ENCODE measurements around the gene PKM. TPM values are rescaled to one million over a fixed set of nuclear protein-coding genes. Genes with fewer than 3 reads are reported as not detected.

The PKM gene
- total and polyA plus RNA-seq, 2 experiments from 2014 or later = 2,427 to 2,534 TPM

GRCh38 chr15:72179950-72180581 lies 50.9 kb downstream of the PKM start:
- TF ChIP-seq EZH2 (IDR thresholded peaks at IDR 0.05; ENCODE audit: insufficient read depth, poor library complexity, severe bottlenecking) (no peak), EZH2phosphoT487 (IDR thresholded peaks at IDR 0.05; ENCODE audit: insufficient read depth, low read depth) (no peak)
- no peak overlapping the region for H3K4me3 ChIP-seq
- no peak overlapping the region for H3K9ac ChIP-seq
- no peaks in the 10 kb centered on the region for H3K9me2 ChIP-seq (ENCODE audit: insufficient read depth)
- no peaks in the 10 kb centered on the region for H3K79me2 ChIP-seq (ENCODE audit: insufficient read depth)
- H4K20me1 ChIP-seq (ENCODE audit: insufficient read depth) = no peaks in the 10 kb centered on the region
- no peak overlapping the region for H3K27ac ChIP-seq
- no peaks in the 10 kb centered on the region for H3F3A ChIP-seq (ENCODE audit: insufficient read depth)
- peaks cover 9% of the 10 kb centered on the region; the same call in 1 of the 2 replicates for H3K4me1 ChIP-seq (ENCODE audit: insufficient read depth)
- 64 to 66% methylated on average over 16 of the region's 16 CpGs for WGBS, 2 experiments (ENCODE audit: low coverage in 1 of 2, low lambda C conversion rate in 2 of 2, missing lambda C conversion rate in 2 of 2)
- in situ Hi-C loops (cut with MboI) = no loop called here
- no peaks in the 10 kb centered on the region for H3K36me3 ChIP-seq (ENCODE audit: low read depth)
- no peak overlapping the region for H2AFZ ChIP-seq
- no peak overlapping the region for H3K4me2 ChIP-seq (ENCODE audit: unreplicated experiment)
- no peak for DNase-seq
- H3K27me3 ChIP-seq (replicated peaks; ENCODE audit: insufficient read depth) = 0 out of 2 replicates have a peak, but pooled peaks cover 15% of the 10 kb centered on the region
- no peaks in the 10 kb centered on the region for H3K9me3 ChIP-seq (ENCODE audit: low read depth)

- Histone ChIP-seq H4K20me1 (ENCODE audit: insufficient read depth) (no peaks in the 10 kb centered on the region), H3K4me1 (ENCODE audit: insufficient read depth) (peaks cover 6% of the 10 kb centered on the region; the same call in 1 of the 2 replicates), H3F3A (ENCODE audit: insufficient read depth) (no peaks in the 10 kb centered on the region), H3K27me3 (replicated peaks; ENCODE audit: insufficient read depth) (0 out of 2 replicates have a peak, but pooled peaks cover 9% of the 10 kb centered on the region), H3K9ac (no peak overlapping the region), H3K79me2 (ENCODE audit: insufficient read depth) (no peaks in the 10 kb centered on the region), H3K36me3 (ENCODE audit: low read depth) (no peaks in the 10 kb centered on the region), H3K4me3 (no peak overlapping the region), H3K9me3 (ENCODE audit: low read depth) (no peaks in the 10 kb centered on the region), H3K9me2 (ENCODE audit: insufficient read depth) (no peaks in the 10 kb centered on the region), H3K27ac (no peak overlapping the region), H3K4me2 (ENCODE audit: unreplicated experiment) (no peak overlapping the region), H2AFZ (no peak overlapping the region)
- no peak for DNase-seq
- 77 to 79% methylated on average over 13 of the region's 13 CpGs for WGBS, 2 experiments (ENCODE audit: low coverage in 1 of 2, low lambda C conversion rate in 2 of 2, missing lambda C conversion rate in 2 of 2)
- TF ChIP-seq EZH2phosphoT487 (IDR thresholded peaks at IDR 0.05; ENCODE audit: insufficient read depth, low read depth) (no peak), EZH2 (IDR thresholded peaks at IDR 0.05; ENCODE audit: insufficient read depth, poor library complexity, severe bottlenecking) (no peak)
- in situ Hi-C loops (cut with MboI) = no loop called here
Measured at GRCh38 chr15:72178976-72179585, 51.9 kb downstream of the PKM start.

GRCh38 chr15:72176743-72177142 lies 54.2 kb downstream of the PKM start:
- H3K9me3 ChIP-seq (ENCODE audit: low read depth) = no peaks in the 10 kb centered on the region
- no peak for DNase-seq
- H2AFZ ChIP-seq = no peak overlapping the region
- no peak overlapping the region for H3K4me3 ChIP-seq
- TF ChIP-seq EZH2phosphoT487 (IDR thresholded peaks at IDR 0.05; ENCODE audit: insufficient read depth, low read depth) (no peak), EZH2 (IDR thresholded peaks at IDR 0.05; ENCODE audit: insufficient read depth, poor library complexity, severe bottlenecking) (no peak)
- H3K9me2 ChIP-seq (ENCODE audit: insufficient read depth) = no peaks in the 10 kb centered on the region
- H3K36me3 ChIP-seq (ENCODE audit: low read depth) = no peaks in the 10 kb centered on the region
- no peaks in the 10 kb centered on the region for H4K20me1 ChIP-seq (ENCODE audit: insufficient read depth)
- no peaks in the 10 kb centered on the region for H3F3A ChIP-seq (ENCODE audit: insufficient read depth)
- in situ Hi-C loops (cut with MboI) = no loop called here
- no peak overlapping the region for H3K27ac ChIP-seq
- H3K4me2 ChIP-seq (ENCODE audit: unreplicated experiment) = no peak overlapping the region
- H3K9ac ChIP-seq = no peak overlapping the region
- peaks cover 18% of the 10 kb centered on the region; the same call in 1 of the 2 replicates for H3K27me3 ChIP-seq (replicated peaks; ENCODE audit: insufficient read depth)
- no peaks in the 10 kb centered on the region for H3K4me1 ChIP-seq (ENCODE audit: insufficient read depth)
- 65 to 85% methylated on average over 3 of the region's 3 CpGs for WGBS, 2 experiments (ENCODE audit: low coverage in 1 of 2, low lambda C conversion rate in 2 of 2, missing lambda C conversion rate in 2 of 2)
- no peaks in the 10 kb centered on the region for H3K79me2 ChIP-seq (ENCODE audit: insufficient read depth)

GRCh38 chr15:72176159-72176558 lies 54.8 kb downstream of the PKM start:
- Histone ChIP-seq H2AFZ (no peak overlapping the region), H3K79me2 (ENCODE audit: insufficient read depth) (no peaks in the 10 kb centered on the region), H3K27ac (no peak overlapping the region), H3F3A (ENCODE audit: insufficient read depth) (no peaks in the 10 kb centered on the region), H3K4me1 (ENCODE audit: insufficient read depth) (no peaks in the 10 kb centered on the region), H3K9ac (no peak overlapping the region), H3K9me2 (ENCODE audit: insufficient read depth) (no peaks in the 10 kb centered on the region), H3K36me3 (ENCODE audit: low read depth) (no peaks in the 10 kb centered on the region), H3K4me3 (no peak overlapping the region), H4K20me1 (ENCODE audit: insufficient read depth) (no peaks in the 10 kb centered on the region), H3K27me3 (replicated peaks; ENCODE audit: insufficient read depth) (peaks cover 22% of the 10 kb centered on the region; the same call in 1 of the 2 replicates), H3K4me2 (ENCODE audit: unreplicated experiment) (no peak overlapping the region), H3K9me3 (ENCODE audit: low read depth) (no peaks in the 10 kb centered on the region)
- TF ChIP-seq EZH2phosphoT487 (IDR thresholded peaks at IDR 0.05; ENCODE audit: insufficient read depth, low read depth) = no peak
- no peak for TF ChIP-seq EZH2 (IDR thresholded peaks at IDR 0.05; ENCODE audit: insufficient read depth, poor library complexity, severe bottlenecking)
- no peak for DNase-seq
- WGBS, 2 experiments (ENCODE audit: low coverage in 1 of 2, low lambda C conversion rate in 2 of 2, missing lambda C conversion rate in 2 of 2) = 23 to 26% methylated on average over 5 to 6 of the region's 6 CpGs
- in situ Hi-C loops (cut with MboI) = no loop called here

Measured in GM23248 (cell line).